Measurements from ENCODE around the gene SCPEP1.

SCPEP1 gene

DNA sequence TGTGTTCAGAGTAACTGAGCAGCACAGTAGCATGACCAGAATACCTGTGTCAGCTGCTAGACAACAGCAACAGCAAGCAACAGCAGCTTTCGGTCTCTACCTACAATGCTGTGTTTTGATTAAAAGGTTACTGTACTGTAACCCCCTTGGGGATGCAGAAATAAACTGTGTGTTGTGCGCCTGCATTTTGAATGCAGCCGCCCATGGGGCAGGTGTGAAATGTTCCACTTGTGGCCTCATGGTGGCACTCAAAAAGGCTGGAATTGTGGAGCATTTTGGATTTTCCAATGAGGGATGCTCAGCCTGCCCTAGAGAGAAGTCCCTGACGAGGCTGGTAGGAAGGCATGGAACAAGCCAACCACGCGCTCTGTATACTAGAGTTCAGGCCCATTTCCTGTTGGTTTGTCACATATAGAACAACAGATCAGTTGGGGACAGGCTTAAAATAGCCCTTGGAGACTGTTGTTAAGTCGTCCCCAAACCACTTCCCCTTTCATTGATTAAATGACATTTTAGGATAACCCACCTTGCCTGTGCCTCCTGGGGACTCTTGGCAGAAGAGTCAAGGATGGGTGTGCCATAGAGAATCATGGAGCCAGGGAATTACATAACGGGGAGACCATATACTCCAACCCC lies 27.1 kb downstream of the SCPEP1 start:
- DNase-seq, result peak; percentile 2

DNA sequence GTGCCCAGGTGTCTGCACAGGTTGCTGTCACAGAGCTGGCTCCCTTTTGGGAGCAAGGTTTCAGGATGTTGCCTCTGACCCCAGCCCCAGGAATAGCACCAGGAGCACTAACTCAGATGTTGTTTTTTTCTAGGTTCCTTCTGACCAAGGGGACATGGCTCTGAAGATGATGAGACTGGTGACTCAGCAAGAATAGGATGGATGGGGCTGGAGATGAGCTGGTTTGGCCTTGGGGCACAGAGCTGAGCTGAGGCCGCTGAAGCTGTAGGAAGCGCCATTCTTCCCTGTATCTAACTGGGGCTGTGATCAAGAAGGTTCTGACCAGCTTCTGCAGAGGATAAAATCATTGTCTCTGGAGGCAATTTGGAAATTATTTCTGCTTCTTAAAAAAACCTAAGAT lies 28.1 kb downstream of the SCPEP1 start:
- DNase-seq, result no peak

DNA sequence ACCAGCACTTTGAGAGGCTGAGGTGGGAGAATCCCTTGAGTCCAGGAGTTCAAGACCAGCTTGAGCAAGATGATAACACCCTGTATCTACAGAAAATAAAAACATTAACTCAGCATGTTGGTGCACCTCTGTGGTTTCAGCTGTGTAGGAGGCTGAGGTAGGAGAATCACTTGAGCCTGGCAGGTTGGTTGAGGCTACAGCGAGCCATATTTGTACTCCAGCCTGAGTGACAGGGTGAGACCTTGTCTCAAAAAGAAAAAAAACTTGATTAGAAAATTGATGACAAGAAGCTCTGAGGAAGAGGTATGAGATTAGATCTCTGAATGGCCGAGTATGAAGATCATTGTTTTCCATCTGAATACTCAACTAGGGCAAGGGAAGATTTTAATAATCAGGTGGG lies 31.0 kb downstream of the SCPEP1 start:
- no peak for DNase-seq

DNA sequence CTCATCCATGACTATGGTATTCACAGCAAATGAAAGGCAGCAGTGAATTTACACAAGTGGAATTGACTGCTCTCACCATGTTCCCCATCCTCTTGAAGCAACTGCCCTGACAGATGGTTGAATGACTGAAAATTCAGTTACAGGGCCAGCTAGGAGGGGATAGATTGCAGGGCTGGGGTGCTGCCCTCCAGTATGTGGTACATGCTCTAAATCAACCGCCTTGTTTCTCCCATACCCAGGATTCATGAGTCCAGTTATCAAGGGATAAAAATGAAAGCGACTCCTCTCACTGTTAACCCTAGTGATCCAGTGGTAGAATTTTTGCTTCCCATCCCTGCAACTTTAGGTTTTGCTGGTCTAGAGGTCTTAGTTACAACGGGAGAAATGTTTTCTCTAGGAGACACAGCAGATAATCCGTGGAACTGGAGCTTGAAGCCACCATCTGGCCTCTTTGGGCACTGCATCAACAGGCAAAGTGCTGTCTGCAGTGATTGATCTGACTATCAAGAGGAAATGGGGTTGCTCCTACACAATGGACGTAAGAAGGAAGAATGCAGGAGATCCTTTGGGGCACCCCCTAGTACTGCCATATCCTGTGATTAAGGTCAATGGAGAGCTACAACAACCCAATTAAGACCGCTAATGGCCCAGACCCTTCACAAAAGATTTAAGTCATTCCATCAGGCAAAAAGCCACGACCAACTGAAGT lies 32.0 kb downstream of the SCPEP1 start:
- peak; percentile 46 for DNase-seq

DNA sequence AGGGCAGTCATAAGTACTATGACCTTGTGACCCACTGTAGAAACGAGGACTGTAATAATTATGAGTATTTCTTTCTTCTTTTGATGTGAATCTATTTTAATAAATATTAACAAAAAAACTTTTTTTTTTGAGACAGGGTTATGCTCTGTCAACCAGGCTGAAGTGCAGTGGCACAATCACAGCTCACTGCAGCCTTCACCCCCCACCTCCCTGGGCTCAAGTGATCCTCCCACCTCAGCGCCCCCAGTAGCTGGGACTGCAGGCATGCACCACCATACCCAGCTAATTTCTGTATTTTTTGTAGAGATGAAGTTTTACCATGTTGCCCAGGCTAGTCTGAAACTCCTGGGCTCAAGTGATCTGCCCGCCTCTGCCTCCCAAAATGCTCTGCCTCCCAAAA lies 32.6 kb downstream of the SCPEP1 start:
- DNase-seq, result no peak

DNA sequence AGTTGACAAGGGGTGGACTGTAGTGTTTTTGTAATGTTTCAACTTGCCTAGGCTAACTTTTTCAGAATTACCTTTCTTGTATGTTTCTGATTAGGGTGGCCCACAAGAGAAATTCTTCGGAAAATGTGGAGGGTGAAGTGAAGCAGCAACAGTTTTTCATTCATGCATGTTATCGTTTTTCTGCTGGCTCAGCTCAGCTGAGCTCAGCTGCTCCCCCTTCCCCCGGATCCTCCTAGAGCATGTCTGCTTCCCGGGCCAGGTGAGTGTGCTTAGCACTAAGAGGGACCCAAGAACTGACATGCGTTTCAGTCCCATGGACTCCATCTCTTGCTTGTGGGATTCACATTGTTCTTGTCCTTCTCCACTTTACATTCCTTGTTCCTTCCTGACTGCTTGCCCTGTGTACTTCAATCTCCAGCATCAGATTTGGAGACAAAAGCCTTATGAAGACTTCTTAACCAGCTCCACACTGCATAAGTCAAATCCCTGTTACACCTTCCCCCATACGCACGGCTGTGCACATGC lies 33.6 kb downstream of the SCPEP1 start:
- DNase-seq, result no peak

DNA sequence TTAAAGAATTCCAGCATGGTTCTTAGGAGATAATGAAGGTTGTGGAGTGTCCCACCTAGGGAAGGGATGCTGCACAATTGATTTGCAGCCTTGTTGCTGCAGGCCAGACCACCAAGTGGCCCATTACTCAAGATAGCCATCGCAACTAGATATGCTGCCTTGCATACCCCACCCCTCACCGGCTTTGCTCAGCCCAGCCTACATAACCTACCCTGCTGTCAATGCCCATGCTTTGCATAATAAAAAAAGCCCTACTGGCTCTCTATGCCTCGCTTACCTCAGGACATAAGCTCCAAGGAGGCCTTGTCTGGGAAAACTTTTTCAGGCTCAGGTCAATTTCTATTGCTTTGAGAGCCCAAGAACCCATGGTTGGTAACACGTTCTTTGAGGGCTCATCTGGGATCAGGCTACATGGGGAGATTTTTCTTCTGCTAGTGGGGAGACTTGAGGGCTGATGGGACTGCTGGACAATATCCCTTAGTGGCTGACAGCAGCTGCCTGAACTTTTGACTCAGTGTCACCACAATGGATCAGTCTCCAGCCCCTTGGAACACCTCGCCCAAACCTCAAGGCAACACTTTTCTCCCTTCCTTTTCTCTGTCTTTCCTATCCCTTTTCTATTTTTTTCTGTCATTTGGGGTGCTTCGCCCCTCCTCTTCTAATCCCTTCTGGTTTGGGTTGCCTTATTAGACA lies 38.3 kb downstream of the SCPEP1 start:
- no peak for DNase-seq

DNA sequence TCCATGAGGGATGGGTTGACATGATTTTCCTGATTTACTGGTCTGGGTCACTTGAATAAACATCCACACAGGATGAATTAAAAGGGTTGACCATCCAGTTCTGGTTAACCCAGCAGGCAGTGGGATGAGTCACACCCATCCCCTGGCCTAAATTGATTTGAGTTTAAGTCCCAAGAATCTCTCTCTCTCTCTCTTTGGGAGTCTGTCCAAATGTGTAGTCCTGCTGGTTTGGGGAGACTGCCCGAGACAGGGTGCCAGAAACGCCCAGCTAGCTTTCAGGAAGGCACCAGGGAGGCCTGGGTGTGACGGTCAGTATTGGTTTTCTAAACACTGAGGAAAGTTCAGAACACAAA lies 38.8 kb downstream of the SCPEP1 start:
- DNase-seq, result no peak

DNA sequence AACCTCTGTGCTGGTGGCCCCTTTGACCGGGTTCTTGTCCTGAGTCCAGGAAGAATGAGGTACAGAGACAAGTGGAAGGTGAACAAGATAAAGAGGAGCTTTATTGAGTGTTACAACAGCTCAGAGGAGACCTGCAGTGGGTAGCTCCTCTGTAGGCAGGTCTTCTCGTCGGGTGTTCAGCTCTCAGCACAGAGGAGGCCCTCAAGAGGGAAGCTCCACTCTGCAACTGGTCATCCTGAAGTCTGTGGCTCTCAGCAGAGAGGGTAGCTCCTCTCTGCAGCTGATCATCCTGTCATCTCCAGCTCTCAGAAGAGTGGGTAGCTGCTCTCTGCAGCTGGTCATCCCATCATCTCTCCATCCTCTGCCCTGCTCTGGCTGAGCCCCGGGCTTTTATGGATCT lies 39.7 kb downstream of the SCPEP1 start:
- no peak for DNase-seq

DNA sequence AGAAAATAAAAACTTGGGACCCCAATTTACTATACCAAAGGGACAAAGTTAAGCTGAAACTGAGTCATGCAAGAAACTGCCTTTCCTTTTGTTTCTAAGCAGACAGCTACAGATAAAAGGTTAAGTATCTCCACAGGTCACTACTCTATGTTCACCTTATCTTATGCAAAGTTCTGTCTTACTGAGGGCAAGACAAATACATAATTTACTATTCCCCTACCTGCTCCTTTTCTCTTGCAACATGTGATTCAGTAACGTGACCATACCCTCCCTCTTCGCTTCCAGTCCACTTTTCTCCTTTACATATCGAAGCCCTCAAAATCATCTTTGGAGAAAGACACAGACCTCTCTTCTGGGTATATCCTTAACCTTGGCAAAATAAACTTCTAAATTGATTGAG lies 42.3 kb downstream of the SCPEP1 start:
- no peak for DNase-seq

DNA sequence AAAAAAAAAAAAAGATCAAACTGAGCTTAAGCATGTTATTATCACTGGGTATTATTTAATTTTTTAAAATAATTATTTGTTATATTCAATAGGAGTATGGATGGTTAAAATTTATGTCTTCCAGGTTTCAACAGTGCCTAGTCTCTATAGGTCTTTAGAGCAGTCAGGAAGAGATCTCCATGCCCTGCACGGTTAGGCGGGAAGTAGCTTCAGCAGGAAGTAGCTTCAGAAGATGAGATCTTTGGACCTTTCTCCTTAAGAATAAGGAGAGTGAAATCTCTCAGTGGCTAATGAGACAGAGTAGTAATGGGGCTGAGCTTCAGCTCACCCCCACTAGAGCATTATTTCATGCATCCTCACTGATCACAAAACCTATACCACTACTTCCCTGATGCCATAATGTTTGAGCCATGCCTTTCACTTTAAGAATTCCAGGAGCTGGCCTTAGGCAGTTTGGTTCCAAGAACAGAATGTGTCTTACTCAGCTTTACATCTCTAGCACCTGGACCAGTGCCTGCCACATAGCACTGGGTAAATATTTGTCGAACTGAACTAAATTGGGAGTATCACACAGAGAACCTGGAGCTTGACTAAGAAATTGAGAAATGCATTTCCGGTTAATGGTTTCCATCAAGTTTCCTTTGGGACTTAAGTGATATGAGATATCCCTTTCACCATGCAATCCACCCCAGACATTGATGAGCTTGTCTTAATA lies 43.5 kb downstream of the SCPEP1 start:
- DNase-seq, result no peak

DNA sequence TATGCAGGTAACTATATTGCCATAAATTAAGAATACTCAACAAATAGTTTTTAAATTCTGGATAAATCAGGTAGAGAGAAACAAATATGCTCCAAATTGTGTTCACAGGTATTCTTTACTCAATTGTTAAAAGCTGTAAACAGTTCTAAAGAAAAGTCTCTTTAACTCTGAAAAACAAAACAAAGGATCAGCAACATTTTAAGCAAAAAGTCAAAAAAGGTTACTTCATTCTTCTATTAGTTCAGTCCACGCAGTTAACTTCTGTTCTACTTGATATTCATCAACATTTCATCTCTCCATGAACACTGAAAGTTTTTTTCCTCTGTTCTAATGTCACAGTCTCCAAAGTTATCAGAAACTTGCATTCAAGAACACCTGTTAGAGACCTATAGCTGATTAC lies 47.9 kb downstream of the SCPEP1 start:
- DNase-seq, result no peak

DNA sequence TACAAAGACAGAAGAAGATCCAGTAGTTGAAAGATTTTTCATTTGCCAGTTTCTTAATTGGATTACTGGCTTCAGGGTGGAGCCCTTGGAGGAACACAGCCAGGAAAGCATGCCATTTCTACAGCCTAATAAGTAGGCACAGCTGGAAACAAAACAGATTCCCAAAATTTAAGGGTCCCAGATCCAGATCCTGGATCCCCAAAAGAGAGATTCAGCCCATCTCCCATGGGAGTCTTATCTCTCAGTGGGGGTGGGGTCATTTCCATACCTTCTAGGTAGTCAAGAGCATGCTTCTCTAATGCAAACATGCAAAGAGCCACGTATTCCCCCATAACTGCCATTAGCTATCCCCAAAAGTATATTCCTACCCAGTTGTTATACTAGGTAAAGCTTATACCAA lies 49.9 kb downstream of the SCPEP1 start:
- DNase-seq, result no peak

DNA sequence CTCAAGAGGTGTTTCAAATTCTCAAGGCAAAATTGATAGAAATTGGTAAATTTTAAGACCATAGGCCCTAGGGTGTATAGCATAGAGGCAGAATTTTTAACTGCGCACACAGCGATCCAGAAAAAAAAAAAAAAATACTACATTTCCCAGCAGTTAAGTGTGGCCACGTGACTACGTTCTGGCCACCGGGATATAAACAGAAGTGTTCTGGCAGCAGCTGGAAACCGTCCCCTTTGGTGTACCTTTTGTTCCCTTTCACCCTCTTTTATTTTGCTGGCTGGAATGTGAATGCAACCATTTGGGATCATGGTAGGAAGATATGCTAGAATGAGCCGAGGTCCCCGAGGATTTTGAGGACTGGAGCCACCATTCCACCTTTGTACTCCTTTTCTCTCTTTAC lies 54.4 kb downstream of the SCPEP1 start:
- DNase-seq, result peak; percentile 62

DNA sequence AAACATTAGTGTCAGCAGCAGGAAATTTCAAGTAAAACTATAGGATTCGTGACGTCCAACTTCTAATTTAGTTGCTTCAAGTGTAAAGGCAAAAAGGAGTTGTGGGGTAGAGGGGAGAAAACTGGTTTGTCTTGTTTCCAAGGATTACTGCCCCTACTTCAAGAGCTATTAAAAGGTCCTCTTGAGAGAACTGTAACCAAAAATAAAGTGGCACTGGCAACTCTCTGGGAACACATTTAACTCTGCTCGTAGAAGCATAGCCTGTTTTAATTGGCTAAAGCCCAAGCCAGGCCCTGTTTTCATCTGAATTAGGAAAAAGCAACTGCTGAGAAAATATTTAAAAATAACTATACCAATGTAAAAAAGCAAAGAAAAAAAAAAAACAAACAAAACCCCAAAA lies 55.4 kb downstream of the SCPEP1 start:
- DNase-seq, result peak; percentile 74

DNA sequence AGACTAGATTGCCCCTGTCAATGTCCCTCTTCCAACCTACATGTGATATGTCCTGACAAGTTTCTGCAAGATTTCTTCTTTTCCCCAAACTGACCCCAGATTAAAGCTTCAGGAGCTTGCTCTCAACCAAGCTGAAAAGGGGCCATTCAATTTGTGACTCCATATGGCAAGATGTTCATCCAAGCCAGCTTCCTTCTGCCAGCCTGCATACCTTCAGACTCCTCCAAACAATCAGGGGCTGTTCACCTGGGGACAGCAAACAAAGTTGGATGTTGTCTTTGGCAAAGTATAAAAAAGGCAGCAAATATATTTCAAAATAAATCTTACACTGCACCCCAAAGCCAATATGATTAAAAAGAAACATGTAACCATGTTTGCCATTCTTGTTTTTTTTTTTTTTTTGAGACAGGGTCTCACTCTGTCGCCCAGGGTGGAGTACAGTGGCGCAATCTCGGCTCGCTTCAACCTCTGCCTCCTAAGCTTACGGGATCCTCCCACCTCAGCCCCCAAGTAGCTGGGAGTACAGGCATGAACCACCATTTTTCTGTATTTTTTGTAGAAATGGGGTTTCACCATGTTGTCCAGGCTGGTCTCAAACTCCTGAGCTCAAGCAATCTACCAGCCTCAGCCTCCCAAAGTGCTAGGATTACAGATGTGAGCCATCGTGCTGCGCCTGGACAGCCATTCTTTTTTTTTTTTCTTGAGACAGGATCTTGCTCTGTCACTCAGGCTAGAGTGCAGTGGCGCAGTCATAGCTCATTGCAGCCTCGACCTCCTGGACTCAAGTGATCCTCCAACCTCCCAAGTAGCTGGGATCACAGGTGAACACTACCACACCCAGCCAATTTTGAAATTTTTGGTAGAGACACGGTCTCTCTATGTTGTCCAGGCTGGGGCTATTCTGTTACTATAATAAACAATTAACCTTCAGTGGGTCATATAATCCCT lies 57.1 kb downstream of the SCPEP1 start:
- no peak for DNase-seq

DNA sequence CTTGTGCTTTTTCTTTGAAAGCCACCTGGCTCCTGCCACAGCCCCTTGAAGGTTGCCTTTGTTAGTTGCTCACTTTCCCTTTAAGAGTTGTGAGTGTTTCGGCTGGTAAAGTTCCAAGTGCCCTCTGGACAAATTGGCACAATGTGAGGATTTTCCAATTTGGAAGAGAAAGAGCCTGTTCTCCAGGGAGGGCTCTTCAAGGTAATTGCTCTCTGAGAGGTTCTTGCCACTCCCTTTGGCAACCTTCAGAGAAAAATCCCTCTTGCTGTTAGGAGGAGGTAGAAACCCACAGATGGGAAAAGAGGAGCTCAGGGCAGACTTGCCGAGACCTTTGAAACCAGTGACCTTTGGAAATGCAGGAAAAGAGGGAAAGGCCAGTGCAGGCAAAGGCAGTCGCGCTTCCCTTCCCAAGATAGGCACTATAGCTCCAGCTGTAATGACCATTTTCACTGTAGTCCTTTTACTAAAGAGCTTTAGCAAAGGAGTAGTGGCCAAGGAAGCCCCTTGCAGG lies 58.1 kb downstream of the SCPEP1 start:
- DNase-seq, result peak; percentile 30

DNA sequence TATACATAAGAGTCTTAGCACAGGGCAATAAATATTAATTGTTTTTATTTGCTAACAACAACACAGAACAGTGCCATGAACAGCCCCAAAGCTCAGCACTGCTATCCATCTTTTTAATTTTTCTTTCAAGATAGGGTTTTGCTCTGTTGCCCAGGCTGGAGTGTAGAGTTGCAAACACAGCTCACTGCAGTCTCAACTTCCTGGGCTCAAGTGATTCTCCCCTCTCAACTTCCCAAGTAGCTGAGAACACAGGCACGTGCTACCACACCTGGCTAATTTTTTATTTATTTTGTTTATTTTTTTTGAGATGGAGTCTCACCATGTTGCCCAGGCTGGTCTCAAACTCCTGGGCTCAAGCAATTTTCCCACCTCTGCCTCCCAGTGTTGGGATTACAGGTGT lies 59.5 kb downstream of the SCPEP1 start:
- no peak for DNase-seq

DNA sequence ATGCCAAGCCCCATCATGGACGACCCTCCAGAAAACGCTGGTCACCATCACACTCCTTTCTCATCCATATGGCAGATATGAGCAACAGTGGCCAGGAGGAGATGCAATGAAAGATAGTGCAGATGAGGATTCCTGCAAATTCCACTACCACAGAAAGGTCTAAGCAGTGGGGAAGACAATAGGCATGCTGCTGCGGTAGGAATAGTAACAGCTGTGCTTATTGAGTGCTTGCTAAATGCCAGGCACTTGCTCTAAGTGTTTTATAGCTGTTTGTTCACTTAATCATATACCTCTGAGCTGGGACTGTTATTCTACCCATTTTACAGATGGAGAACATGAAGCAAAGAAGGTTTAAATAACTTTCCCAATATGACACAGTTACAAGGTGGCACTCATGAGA lies 60.6 kb downstream of the SCPEP1 start:
- DNase-seq, result no peak

DNA sequence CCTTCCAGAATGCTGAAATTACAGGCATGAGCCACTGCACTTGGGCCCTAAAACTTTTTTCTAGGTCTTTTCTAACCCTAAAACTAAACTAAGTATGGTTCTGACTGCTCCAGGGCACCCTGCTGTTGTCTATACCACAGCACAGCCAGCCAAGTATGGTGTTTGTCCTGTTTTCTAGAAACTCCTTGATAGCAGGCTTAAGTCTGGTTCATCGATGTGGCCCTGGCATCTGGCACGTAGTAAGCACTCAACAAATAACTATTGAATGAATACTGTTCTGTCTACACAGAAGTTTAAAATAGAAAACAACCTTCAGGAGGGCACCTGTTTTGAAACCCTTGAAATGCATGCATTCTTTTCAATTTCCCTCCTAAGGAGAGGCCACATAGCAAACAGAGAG lies 62.6 kb downstream of the SCPEP1 start:
- DNase-seq, result no peak

DNA sequence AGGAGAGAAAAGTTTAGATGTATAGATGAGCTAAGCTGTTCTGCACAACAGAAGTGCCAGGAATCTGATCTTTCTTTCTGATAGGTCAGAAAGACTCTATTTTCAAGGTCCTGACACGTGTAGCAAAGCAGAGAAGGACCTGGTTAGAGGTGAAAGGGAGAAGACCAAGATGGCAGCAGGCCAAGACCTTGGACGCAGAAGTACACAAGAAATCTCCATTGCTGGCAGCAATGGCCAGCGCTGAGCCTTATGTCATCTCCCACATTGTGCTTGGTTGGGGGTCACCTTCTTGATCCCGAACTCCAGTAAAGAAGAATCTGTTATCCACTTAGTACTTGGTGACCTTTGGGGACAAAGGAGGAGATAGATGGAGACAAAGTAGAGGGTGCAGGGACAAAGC lies 65.3 kb downstream of the SCPEP1 start:
- DNase-seq, result no peak
